GM21576 (cell line): ENCODE measurements around the gene WDR82.
"Not testable (repeated sequence)": the region's sequence is repeated elsewhere in the genome, so short reads cannot be mapped to it uniquely, and the experiment has no call there.

Source experiments
- ATAC-seq: cut with Tn5 transposase; IDR thresholded peaks from one replicate; pipeline ENCODE4 v1.9.1; 2021; ENCODE audit warnings: mild to moderate bottlenecking, moderate library complexity; ENCODE audit not compliant: unreplicated experiment

The WDR82 gene

GRCh38 chr3:52289747-52290595 lies 11.5 kb upstream of the WDR82 start:
- no peak for ATAC-seq

GRCh38 chr3:52289338-52289746 lies 10.9 kb upstream of the WDR82 start:
- no peak for ATAC-seq

GRCh38 chr3:52288674-52289073 lies 10.2 kb upstream of the WDR82 start:
- ATAC-seq = no peak

- no peak for ATAC-seq
Observed at GRCh38 chr3:52286777-52287110, 8.3 kb upstream of the WDR82 start.

GRCh38 chr3:52284051-52284450 lies 5.6 kb upstream of the WDR82 start:
- ATAC-seq = not testable (repeated sequence)

- no peak for ATAC-seq
Observed at GRCh38 chr3:52283306-52283705, 4.9 kb upstream of the WDR82 start.

GRCh38 chr3:52281981-52282801 lies 3.7 kb upstream of the WDR82 start:
- ATAC-seq = no peak

- ATAC-seq = no peak
Observed at GRCh38 chr3:52280050-52280461, 1.6 kb upstream of the WDR82 start.

GRCh38 chr3:52279596-52279995 lies 1.1 kb upstream of the WDR82 start:
- no peak for ATAC-seq

- peak; percentile 62 for ATAC-seq
Observed at GRCh38 chr3:52277972-52278509, 408 bp downstream of the WDR82 start.

- ATAC-seq = no peak
Observed at GRCh38 chr3:52277071-52277964, 1.1 kb downstream of the WDR82 start.

GRCh38 chr3:52274781-52275180 lies 3.7 kb downstream of the WDR82 start:
- not testable (repeated sequence) for ATAC-seq

- no peak for ATAC-seq
Observed at GRCh38 chr3:52272831-52273230, 5.6 kb downstream of the WDR82 start.

GRCh38 chr3:52272172-52272571 lies 6.3 kb downstream of the WDR82 start:
- not testable (repeated sequence) for ATAC-seq

GRCh38 chr3:52270252-52270754 lies 8.1 kb downstream of the WDR82 start:
- ATAC-seq = no peak

- ATAC-seq = no peak
Observed at GRCh38 chr3:52269776-52270175, 8.7 kb downstream of the WDR82 start.

- no peak for ATAC-seq
Observed at GRCh38 chr3:52268036-52268435, 10.4 kb downstream of the WDR82 start.

- ATAC-seq = no peak
Observed at GRCh38 chr3:52265387-52265786, 13.1 kb downstream of the WDR82 start.

GRCh38 chr3:52262447-52262846 lies 16.0 kb downstream of the WDR82 start:
- ATAC-seq = no peak

- no peak for ATAC-seq
Observed at GRCh38 chr3:52259448-52259847, 19.0 kb downstream of the WDR82 start.

GRCh38 chr3:52259035-52259434 lies 19.4 kb downstream of the WDR82 start:
- no peak for ATAC-seq
